ENCODE measurements around the gene NAPB. TPM values are rescaled to one million over a fixed set of nuclear protein-coding genes. Genes with fewer than 3 reads are reported as not detected.

The NAPB gene
- total RNA-seq, 1 donor from 2014 or later: 4.7 TPM

DNA sequence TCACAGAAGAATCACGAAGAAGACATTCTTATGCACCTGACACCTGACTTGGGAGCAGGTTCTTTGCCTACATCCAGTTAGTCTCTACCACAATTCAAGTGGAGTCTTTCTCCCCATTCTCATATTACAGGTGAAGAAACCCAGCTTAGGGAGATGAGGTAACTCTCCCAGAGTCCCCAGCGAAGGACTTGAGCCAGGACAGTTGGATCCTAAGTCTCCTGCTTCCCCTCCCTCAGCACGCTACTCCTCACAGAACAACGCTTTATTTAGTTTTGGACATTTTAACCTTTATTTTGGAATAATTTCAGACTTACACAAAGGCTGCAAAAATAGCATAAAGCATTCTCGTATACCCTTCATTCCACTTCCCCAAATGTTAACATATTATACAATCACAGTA is 17.4 kb upstream of the NAPB start:
- no peak for DNase-seq (ENCODE audit: low read depth in 2 of 2)

- DNase-seq (ENCODE audit: low read depth in 2 of 2): peak; percentile 24 to 56
These were observed 16.0 kb upstream of the NAPB start for GRCh38 chr20:23437126-23437899.

- peak in 1 of 2 donors; percentile 35 for DNase-seq (ENCODE audit: low read depth in 2 of 2)
These were observed 15.4 kb upstream of the NAPB start for GRCh38 chr20:23436681-23437080.

GRCh38 chr20:23435626-23436539 is 14.6 kb upstream of the NAPB start:
- DNase-seq (ENCODE audit: low read depth in 2 of 2): no peak

GRCh38 chr20:23434521-23435313 is 13.4 kb upstream of the NAPB start:
- no peak for DNase-seq (ENCODE audit: low read depth in 2 of 2)

GRCh38 chr20:23433628-23434027 is 12.3 kb upstream of the NAPB start:
- DNase-seq (ENCODE audit: low read depth in 2 of 2): no peak

DNA sequence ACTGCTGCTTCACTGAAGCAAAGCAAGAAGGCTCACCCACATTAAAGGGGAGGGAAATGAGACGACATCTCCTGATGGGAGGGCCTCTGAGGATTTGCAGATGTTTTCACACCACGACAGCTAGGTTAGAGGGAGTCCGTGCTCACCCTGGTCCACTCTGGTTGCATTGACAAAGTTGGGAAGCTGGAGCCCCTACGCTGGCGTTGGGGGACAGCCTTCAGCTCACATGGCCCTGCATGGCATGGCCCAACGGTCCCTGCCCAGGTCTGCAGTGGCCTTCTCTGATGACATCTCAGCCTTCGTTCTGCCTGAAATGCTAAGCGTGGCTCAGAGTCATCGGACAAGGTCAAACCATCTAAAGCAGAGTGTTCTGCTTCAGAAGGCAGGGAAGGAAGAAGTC is 3.8 kb upstream of the NAPB start:
- no peak for DNase-seq (ENCODE audit: low read depth in 2 of 2)

DNA sequence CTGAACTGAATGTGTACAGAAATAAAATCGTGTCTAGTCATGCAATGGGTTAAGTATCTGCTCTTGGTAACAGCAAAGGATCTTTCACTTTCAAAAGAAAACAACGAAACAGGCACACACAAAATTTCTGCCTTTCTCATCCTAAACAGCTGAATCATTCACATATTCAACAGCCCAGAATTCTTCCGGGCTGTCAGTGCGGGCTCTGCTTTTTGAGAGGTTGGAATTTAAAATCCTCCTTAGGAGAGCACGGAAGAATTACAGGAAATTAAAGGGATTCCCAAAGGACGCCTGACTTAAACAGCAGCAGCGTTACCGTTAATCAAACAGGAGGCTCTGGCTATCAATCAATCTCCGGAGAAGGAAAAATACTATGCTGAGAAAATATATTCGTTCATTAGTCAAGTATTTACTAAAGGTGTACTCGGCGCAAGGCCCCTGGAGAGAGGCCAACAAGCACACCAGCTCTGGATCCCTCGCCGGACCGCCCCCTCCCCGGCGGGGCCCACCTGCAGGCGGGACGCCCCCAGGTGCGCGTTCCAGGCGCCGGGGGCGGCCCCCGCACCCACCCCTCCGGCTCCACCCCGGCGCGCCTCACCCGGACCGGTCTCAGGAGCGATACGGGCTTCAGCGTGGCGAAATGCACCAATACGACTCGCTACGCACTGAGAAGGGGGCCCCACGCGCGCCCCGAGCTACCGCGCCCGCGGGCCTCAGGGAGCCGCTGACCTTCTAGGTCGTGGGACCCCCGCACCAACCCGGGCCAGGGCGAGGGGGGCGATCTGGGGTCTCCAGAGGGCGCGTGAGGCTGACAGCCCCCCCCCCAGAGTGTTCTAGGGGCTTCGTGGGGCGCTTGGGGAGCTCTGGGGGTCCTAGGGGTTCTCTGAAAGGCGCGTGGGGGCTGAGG is 1.0 kb downstream of the NAPB start:
- DNase-seq (ENCODE audit: low read depth in 2 of 2): peak; percentile 9 to 61

- DNase-seq (ENCODE audit: low read depth in 2 of 2): no peak
These were observed 1.7 kb downstream of the NAPB start for GRCh38 chr20:23419657-23419994.

GRCh38 chr20:23417861-23418260 is 3.4 kb downstream of the NAPB start:
- no peak for DNase-seq (ENCODE audit: low read depth in 2 of 2)

- DNase-seq (ENCODE audit: low read depth in 2 of 2): no peak
These were observed 5.2 kb downstream of the NAPB start for GRCh38 chr20:23415959-23416583.

DNA sequence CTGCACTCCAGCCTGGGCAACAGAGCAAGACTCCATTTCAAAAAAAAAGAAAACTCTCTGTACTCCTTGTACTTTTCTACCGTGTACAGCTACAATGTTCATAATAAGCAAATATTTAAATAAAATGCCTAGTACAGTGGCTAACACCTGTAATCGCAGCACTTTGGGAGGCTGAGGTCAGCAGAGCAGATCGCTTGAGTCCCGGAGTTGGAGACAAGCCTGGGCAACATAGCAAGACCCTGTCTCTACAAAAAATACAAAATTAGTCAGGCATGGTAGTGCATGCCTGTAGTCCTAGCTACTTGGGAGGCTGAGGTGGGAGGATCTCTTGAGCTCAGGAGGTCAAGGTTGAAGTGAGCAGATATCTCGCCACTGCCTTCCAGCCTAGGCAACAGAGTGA is 5.7 kb downstream of the NAPB start:
- no peak for DNase-seq (ENCODE audit: low read depth in 2 of 2)

DNA sequence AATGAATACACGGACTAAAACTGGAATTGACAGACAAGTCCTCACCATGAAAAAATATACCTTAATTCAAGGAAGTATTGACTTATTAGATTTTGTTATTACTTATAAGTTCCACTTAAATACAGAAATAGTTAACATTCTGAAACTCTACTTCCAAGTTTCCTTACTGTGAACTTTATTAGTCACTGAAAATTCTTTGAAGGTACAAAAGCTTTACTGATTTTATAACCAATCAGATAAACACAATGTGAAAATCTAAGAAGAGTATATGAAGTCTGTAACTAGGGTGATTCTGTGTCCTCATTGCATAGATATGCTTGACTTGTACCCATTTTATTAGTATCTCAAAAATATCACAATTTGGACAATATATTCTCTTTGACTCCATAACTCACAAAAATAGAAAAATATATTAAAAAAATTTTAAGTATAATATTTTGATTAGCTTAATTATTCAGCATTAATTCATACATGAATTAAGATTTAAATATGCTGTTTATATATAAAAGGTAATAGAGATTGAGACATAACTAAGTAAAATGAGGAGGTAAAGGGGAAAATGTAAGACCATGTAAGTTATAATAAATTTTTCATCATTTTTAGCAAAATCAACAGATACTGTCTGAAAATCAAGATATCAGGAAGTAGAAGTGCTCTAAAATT is 6.6 kb downstream of the NAPB start:
- no peak for DNase-seq (ENCODE audit: low read depth in 2 of 2)

GRCh38 chr20:23413862-23414422 is 7.3 kb downstream of the NAPB start:
- no peak for DNase-seq (ENCODE audit: low read depth in 2 of 2)

- no peak for DNase-seq (ENCODE audit: low read depth in 2 of 2)
These were observed 9.3 kb downstream of the NAPB start for GRCh38 chr20:23412026-23412425.

- no peak for DNase-seq (ENCODE audit: low read depth in 2 of 2)
These were observed 10.2 kb downstream of the NAPB start for GRCh38 chr20:23410916-23411695.

DNA sequence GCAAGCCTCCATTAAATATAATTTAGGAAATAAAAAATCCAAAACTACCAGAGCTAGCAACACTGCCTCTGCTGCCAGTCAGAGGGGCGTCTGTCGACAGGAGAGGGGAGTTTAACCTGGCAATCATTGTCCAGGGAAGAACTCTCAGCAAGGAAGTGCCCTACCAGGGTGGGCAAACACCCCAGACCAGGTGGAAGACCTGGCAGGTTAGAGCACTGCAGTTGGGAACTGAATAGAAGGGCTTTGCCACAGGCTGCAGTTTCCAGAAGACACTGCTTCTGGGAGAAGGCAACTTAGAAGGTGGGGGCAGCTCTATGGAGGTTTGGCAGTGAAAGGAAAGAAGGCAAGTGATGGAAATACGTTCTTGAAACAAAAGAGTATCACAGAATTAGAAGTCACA is 11.5 kb downstream of the NAPB start:
- DNase-seq (ENCODE audit: low read depth in 2 of 2): no peak

GRCh38 chr20:23408957-23409356 is 12.3 kb downstream of the NAPB start:
- DNase-seq (ENCODE audit: low read depth in 2 of 2): no peak

All from dermis microvascular lymphatic vessel endothelial cell (primary cell).